Activated CD4-positive, alpha-beta memory T cell treated with anti-CD3 and anti-CD28 coated beads for 36 hours (primary cell): Measurements from ENCODE around the gene CTNND2. TPM values are rescaled to one million over a fixed set of nuclear protein-coding genes. Genes with fewer than 3 reads are reported as not detected.
A peak's percentile ranks its signal among the peaks of the same experiment; 100 is the strongest.

Experiments used
- CTCF ChIA-PET: fragments of 350-600 bp; sonication (Branson Sonifier 250); formaldehyde crosslinking; loops from one replicate; lab custom pipeline; 2021; ENCODE audit warnings: antibody characterized with exemption, inconsistent platforms; lab: Charles Lee
- POLR2A ChIA-PET: fragments of 350-600 bp; sonication (Branson Sonifier 250); formaldehyde crosslinking; loops from one replicate; lab custom pipeline; 2021; ENCODE audit warnings: antibody characterized with exemption; lab: Charles Lee
- DNase-seq: peaks from one replicate; pipeline ENCODE4 v3.0.0-alpha.2; 2020
- H3K27ac Mint-ChIP-seq: one replicate; pipeline ENCODE4 v1.8.0; 2021; ENCODE audit warnings: mixed read lengths
- H3K27me3 Mint-ChIP-seq: one replicate; pipeline ENCODE4 v1.8.0; 2021; ENCODE audit warnings: mixed read lengths
- H3K36me3 Mint-ChIP-seq: one replicate; pipeline ENCODE4 v1.8.0; 2021; ENCODE audit warnings: mixed read lengths
- H3K4me1 Mint-ChIP-seq: one replicate; pipeline ENCODE4 v1.8.0; 2021; ENCODE audit warnings: low read depth, mixed read lengths
- H3K4me3 Mint-ChIP-seq: one replicate; pipeline ENCODE4 v1.8.0; 2021; ENCODE audit warnings: mild to moderate bottlenecking, mixed read lengths
- H3K9me3 Mint-ChIP-seq: one replicate; pipeline ENCODE4 v1.8.0; 2021; ENCODE audit warnings: mixed read lengths
- intact Hi-C: fragments of 100-400 bp; cut with micrococcal nuclease; formaldehyde crosslinking; loops from one replicate; pipeline ENCODE4 v1.15.1; 2023
- total RNA-seq, 2 experiments: library from RNA; stranded (reverse); gene quantifications; one replicate each; pipeline ENCODE4 v1.2.3, GENCODE V29; 2021

The CTNND2 gene
- not detected for total RNA-seq

GRCh38 chr5:11904265-11904906, at the start of gene CTNND2:
TSS of gene CTNND2 (minus strand) at chr5:11904446. CDS start at chr5:11903853, 593 bp downstream.
- H3K4me1 Mint-ChIP-seq, result peaks cover 8% of the 10 kb centered on the region
- intact Hi-C loops, result no loop called here
- H3K27me3 Mint-ChIP-seq, result peaks cover 34% of the 10 kb centered on the region
- no peak for DNase-seq
- H3K4me3 Mint-ChIP-seq, result no peak within 1 kb of the TSS
- H3K27ac Mint-ChIP-seq, result no peak within 1 kb of the TSS
- CTCF ChIA-PET, result interaction anchor here (0.9 kb wide), 1 partner anchor 352 kb away, joined by 3 read pairs; no protein-coding TSS in a partner anchor
- H3K36me3 Mint-ChIP-seq, result no peaks in the 10 kb centered on the region
- no peaks in the 10 kb centered on the region for H3K9me3 Mint-ChIP-seq
- POLR2A ChIA-PET, result no interaction called here

GRCh38 chr5:11946317-11946716, 42.1 kb upstream of the CTNND2 start:
- Mint-ChIP-seq H3K9me3 (peaks cover 3% of the 10 kb centered on the region), H3K27me3 (no peaks in the 10 kb centered on the region), H3K4me3 (no peak overlapping the region), H3K27ac (no peak overlapping the region), H3K36me3 (no peaks in the 10 kb centered on the region), H3K4me1 (no peaks in the 10 kb centered on the region)
- intact Hi-C loops, result no loop called here
- CTCF ChIA-PET, result no interaction called here
- POLR2A ChIA-PET, result no interaction called here
- no peak for DNase-seq

- H3K36me3 Mint-ChIP-seq, result no peaks in the 10 kb centered on the region
- H3K27me3 Mint-ChIP-seq, result no peaks in the 10 kb centered on the region
- intact Hi-C loops, result no loop called here
- H3K9me3 Mint-ChIP-seq, result peaks cover 9% of the 10 kb centered on the region
- H3K4me3 Mint-ChIP-seq, result no peak overlapping the region
- ChIA-PET CTCF (no interaction called here), POLR2A (no interaction called here)
- H3K27ac Mint-ChIP-seq, result no peak overlapping the region
- no peak for DNase-seq
- H3K4me1 Mint-ChIP-seq, result no peaks in the 10 kb centered on the region
These were observed 37.3 kb upstream of the CTNND2 start for GRCh38 chr5:11941566-11941965.

GRCh38 chr5:11931638-11932037, 27.4 kb upstream of the CTNND2 start:
- H3K27me3 Mint-ChIP-seq, result no peaks in the 10 kb centered on the region
- H3K36me3 Mint-ChIP-seq, result no peaks in the 10 kb centered on the region
- intact Hi-C loops, result no loop called here
- no peak overlapping the region for H3K4me3 Mint-ChIP-seq
- DNase-seq, result no peak
- CTCF ChIA-PET, result no interaction called here
- POLR2A ChIA-PET, result no interaction called here
- no peaks in the 10 kb centered on the region for H3K4me1 Mint-ChIP-seq
- H3K27ac Mint-ChIP-seq, result no peak overlapping the region
- peaks cover under 1% of the 10 kb centered on the region for H3K9me3 Mint-ChIP-seq

- DNase-seq, result no peak
- Mint-ChIP-seq H3K4me3 (no peak overlapping the region), H3K9me3 (no peaks in the 10 kb centered on the region), H3K4me1 (no peaks in the 10 kb centered on the region), H3K27ac (no peak overlapping the region), H3K36me3 (no peaks in the 10 kb centered on the region), H3K27me3 (no peaks in the 10 kb centered on the region)
- intact Hi-C loops, result no loop called here
- ChIA-PET POLR2A (no interaction called here), CTCF (no interaction called here)
These were observed 24.7 kb upstream of the CTNND2 start for GRCh38 chr5:11928909-11929308.

GRCh38 chr5:11925701-11926100, 21.5 kb upstream of the CTNND2 start:
- ChIA-PET CTCF (no interaction called here), POLR2A (no interaction called here)
- Mint-ChIP-seq H3K36me3 (no peaks in the 10 kb centered on the region), H3K4me1 (no peaks in the 10 kb centered on the region), H3K4me3 (no peak overlapping the region), H3K27me3 (no peaks in the 10 kb centered on the region), H3K9me3 (peaks cover 5% of the 10 kb centered on the region), H3K27ac (no peak overlapping the region)
- DNase-seq, result no peak
- intact Hi-C loops, result no loop called here

- no peaks in the 10 kb centered on the region for H3K4me1 Mint-ChIP-seq
- no peak overlapping the region for H3K4me3 Mint-ChIP-seq
- peaks cover 9% of the 10 kb centered on the region for H3K9me3 Mint-ChIP-seq
- no peaks in the 10 kb centered on the region for H3K36me3 Mint-ChIP-seq
- H3K27me3 Mint-ChIP-seq, result no peaks in the 10 kb centered on the region
- intact Hi-C loops, result no loop called here
- DNase-seq, result no peak
- ChIA-PET POLR2A (interaction anchor here (0.6 kb wide), 1 partner anchor 579 kb away, joined by 3 read pairs; no protein-coding TSS in a partner anchor), CTCF (no interaction called here)
- H3K27ac Mint-ChIP-seq, result no peak overlapping the region
These were observed 18.1 kb upstream of the CTNND2 start for GRCh38 chr5:11922394-11922793.

- no peaks in the 10 kb centered on the region for H3K4me1 Mint-ChIP-seq
- ChIA-PET CTCF (no interaction called here), POLR2A (no interaction called here)
- no peak for DNase-seq
- intact Hi-C loops, result no loop called here
- no peaks in the 10 kb centered on the region for H3K36me3 Mint-ChIP-seq
- peaks cover 11% of the 10 kb centered on the region for H3K9me3 Mint-ChIP-seq
- H3K27ac Mint-ChIP-seq, result no peak overlapping the region
- H3K4me3 Mint-ChIP-seq, result no peak overlapping the region
- H3K27me3 Mint-ChIP-seq, result no peaks in the 10 kb centered on the region
These were observed 14.3 kb upstream of the CTNND2 start for GRCh38 chr5:11918463-11919045.

GRCh38 chr5:11909471-11909870, 5.2 kb upstream of the CTNND2 start:
- no peak overlapping the region for H3K27ac Mint-ChIP-seq
- POLR2A ChIA-PET, result no interaction called here
- intact Hi-C loops, result no loop called here
- peaks cover 4% of the 10 kb centered on the region for H3K4me1 Mint-ChIP-seq
- H3K4me3 Mint-ChIP-seq, result no peak overlapping the region
- DNase-seq, result no peak
- H3K36me3 Mint-ChIP-seq, result no peaks in the 10 kb centered on the region
- peaks cover 14% of the 10 kb centered on the region for H3K27me3 Mint-ChIP-seq
- CTCF ChIA-PET, result no interaction called here
- H3K9me3 Mint-ChIP-seq, result peaks cover 2% of the 10 kb centered on the region

GRCh38 chr5:11906497-11906896, 2.3 kb upstream of the CTNND2 start:
- intact Hi-C loops, result no loop called here
- H3K36me3 Mint-ChIP-seq, result no peaks in the 10 kb centered on the region
- H3K4me3 Mint-ChIP-seq, result no peak overlapping the region
- H3K27ac Mint-ChIP-seq, result no peak overlapping the region
- no peak for DNase-seq
- ChIA-PET CTCF (no interaction called here), POLR2A (no interaction called here)
- H3K27me3 Mint-ChIP-seq, result peaks cover 32% of the 10 kb centered on the region
- no peaks in the 10 kb centered on the region for H3K9me3 Mint-ChIP-seq
- peaks cover 8% of the 10 kb centered on the region for H3K4me1 Mint-ChIP-seq

GRCh38 chr5:11905206-11905605, 960 bp upstream of the CTNND2 start:
- H3K27ac Mint-ChIP-seq, result no peak overlapping the region
- H3K36me3 Mint-ChIP-seq, result no peaks in the 10 kb centered on the region
- H3K4me3 Mint-ChIP-seq, result no peak overlapping the region
- intact Hi-C loops, result no loop called here
- ChIA-PET POLR2A (no interaction called here), CTCF (no interaction called here)
- DNase-seq, result no peak
- peaks cover 34% of the 10 kb centered on the region for H3K27me3 Mint-ChIP-seq
- peaks cover 8% of the 10 kb centered on the region for H3K4me1 Mint-ChIP-seq
- H3K9me3 Mint-ChIP-seq, result no peaks in the 10 kb centered on the region

- Mint-ChIP-seq H3K9me3 (no peaks in the 10 kb centered on the region), H3K4me1 (peaks cover 8% of the 10 kb centered on the region), H3K27ac (no peak overlapping the region), H3K27me3 (peaks cover 34% of the 10 kb centered on the region), H3K36me3 (no peaks in the 10 kb centered on the region), H3K4me3 (no peak overlapping the region)
- POLR2A ChIA-PET, result no interaction called here
- CTCF ChIA-PET, result interaction anchor here (0.9 kb wide), 1 partner anchor 351 kb away, joined by 3 read pairs; no protein-coding TSS in a partner anchor
- intact Hi-C loops, result no loop called here
- peak; percentile 9 for DNase-seq
These were observed 507 bp downstream of the CTNND2 start for GRCh38 chr5:11903614-11904264.
